Liver (tissue), 9 donors: ENCODE measurements around the gene SLC25A10. TPM values are rescaled to one million over a fixed set of nuclear protein-coding genes. Genes with fewer than 3 reads are reported as not detected.
"Not testable (repeated sequence)": the region's sequence is repeated elsewhere in the genome, so short reads cannot be mapped to it uniquely, and the experiment has no call there.

ENCODE experiments used
- DNase-seq: peaks from one replicate; pipeline ENCODE4 v3.0.0-alpha.2; 2017; ENCODE audit warnings: low spot score
- H3K27ac ChIP-seq, 2 donors: one replicate each; pipeline ENCODE4 v1.7.0; 2013; ENCODE audit warnings: inconsistent platforms in 2 of 2, low read length in 2 of 2, control low read depth in 1 of 2, low read depth in 1 of 2, mild to moderate bottlenecking in 1 of 2
- H3K27me3 ChIP-seq, 4 donors: one replicate each; pipeline versions ENCODE4 v1.6.1 to v1.7.0; 2013; ENCODE audit warnings: low read length in 3 of 4, inconsistent platforms in 1 of 4, mild to moderate bottlenecking in 1 of 4, moderate library complexity in 1 of 4; ENCODE audit not compliant: control insufficient read depth in 4 of 4, insufficient read depth in 4 of 4
- H3K36me3 ChIP-seq, 4 donors: one replicate each; pipeline versions ENCODE4 v1.6.1 to v1.7.0; 2013; ENCODE audit warnings: low read length in 3 of 4, mild to moderate bottlenecking in 3 of 4, low read depth in 1 of 4, moderate library complexity in 1 of 4; ENCODE audit not compliant: control insufficient read depth in 4 of 4, insufficient read depth in 3 of 4
- H3K4me1 ChIP-seq, 4 donors: one replicate each; pipeline versions ENCODE4 v1.6.1 to v1.7.0; 2013; ENCODE audit warnings: low read length in 3 of 4, mild to moderate bottlenecking in 3 of 4, moderate library complexity in 1 of 4; ENCODE audit not compliant: control insufficient read depth in 4 of 4, insufficient read depth in 4 of 4
- H3K4me3 ChIP-seq, 3 donors: one replicate each; pipeline versions ENCODE4 v1.6.1 to v1.7.0; 2013; ENCODE audit warnings: low read length in 3 of 3, control low read depth in 1 of 3, low read depth in 1 of 3, mild to moderate bottlenecking in 1 of 3
- H3K9ac ChIP-seq, 2 donors: one replicate each; pipeline ENCODE4 v1.7.0; 2013; ENCODE audit warnings: low read length in 2 of 2, mild to moderate bottlenecking in 2 of 2, moderate library complexity in 2 of 2, control low read depth in 1 of 2, low read depth in 1 of 2
- H3K9me3 ChIP-seq, 4 donors: one replicate each; pipeline versions ENCODE4 v1.6.1 to v1.7.0; 2013; ENCODE audit warnings: low read length in 3 of 4; ENCODE audit not compliant: control insufficient read depth in 4 of 4
- FOXA2 ChIP-seq: IDR thresholded peaks from 2 replicates; pipeline ENCODE4 v1.6.1; 2016; ENCODE audit warnings: antibody characterized with exemption
- GABPA ChIP-seq, 2 donors: IDR thresholded peaks in 1 of 2; conservative IDR thresholded peaks in 1 of 2; 2 replicates each; pipeline ENCODE4 v1.6.1; 2016; ENCODE audit warnings: antibody characterized with exemption in 2 of 2, mild to moderate bottlenecking in 1 of 2, moderate library complexity in 1 of 2
- HNF4A ChIP-seq, 2 donors: conservative IDR thresholded peaks; 2 replicates each; pipeline ENCODE4 v1.6.1; 2016; ENCODE audit warnings: antibody characterized with exemption in 2 of 2, mild to moderate bottlenecking in 2 of 2
- HNF4G ChIP-seq: IDR thresholded peaks from 2 replicates; pipeline ENCODE4 v1.6.1; 2016; ENCODE audit warnings: antibody characterized with exemption
- JUND ChIP-seq, 2 donors: IDR thresholded peaks; 2 replicates each; pipeline ENCODE4 v1.6.1; 2016; ENCODE audit warnings: antibody characterized with exemption in 2 of 2
- NR2F2 ChIP-seq: IDR thresholded peaks from 2 replicates; pipeline ENCODE4 v1.6.1; 2016; ENCODE audit warnings: antibody characterized with exemption
- RXRA ChIP-seq, 2 donors: IDR thresholded peaks; 2 replicates each; pipeline ENCODE4 v1.6.1; 2017 to 2018; ENCODE audit warnings: antibody characterized with exemption in 2 of 2, mild to moderate bottlenecking in 1 of 2
- SP1 ChIP-seq: IDR thresholded peaks from 2 replicates; pipeline ENCODE4 v1.6.1; 2018; ENCODE audit warnings: antibody characterized with exemption, mild to moderate bottlenecking
- TAF1 ChIP-seq: conservative IDR thresholded peaks from 2 replicates; pipeline ENCODE4 v1.6.1; 2016; ENCODE audit warnings: antibody characterized with exemption, mild to moderate bottlenecking
- WGBS: extraction: QIAGEN DNeasy Blood & Tissue Kit; methylation state at CpG from one replicate; pipeline ENCODE4 v1.1.7; 2013; 5-methylcytosine and 5-hydroxymethylcytosine counted together
- polyA plus RNA-seq, 2 donors: library from polyadenylated mRNA; stranded (reverse) in 1 of 2; unstranded in 1 of 2; fragments of 200-250 nt in 1 of 2; fragments of >200 nt in 1 of 2; fragmentation: Nextera tagmentation in 1 of 2; extraction: Ambion mirVana in 1 of 2; gene quantifications; one replicate each; pipeline versions ENCODE4 v1.2.1 to v1.2.3, GENCODE V29; 2013 to 2015
- total RNA-seq, 2 donors: library from RNA; depleted of rRNA; stranded (reverse); fragments of >200 nt; gene quantifications; one replicate each; pipeline ENCODE4 v1.2.3, GENCODE V29; 2014
- donor health status: healthy.
- donor health status: healthy.
- donor health status: healthy.
- donor health status: healthy.
- donor health status: healthy.

The SLC25A10 gene
- total and polyA plus RNA-seq, 4 donors: 19.8 to 54.6 (median 44.0) TPM

GRCh38 chr17:81737947-81738800 is 26.1 kb downstream of the SLC25A10 start:
- TF ChIP-seq HNF4G (no peak), JUND (IDR thresholded peaks at IDR 0.05) (no peak), SP1 (no peak), GABPA (IDR thresholded peaks at IDR 0.05 in 1 of 2, conservative IDR thresholded peaks at IDR 0.05 in 1 of 2) (no peak), FOXA2 (no peak), HNF4A (conservative IDR thresholded peaks at IDR 0.05) (no peak), TAF1 (no peak)
- Histone ChIP-seq H3K36me3 (no peaks in the 10 kb centered on the region), H3K9ac (no peak overlapping the region), H3K4me3 (no peak overlapping the region), H3K27ac (no peak overlapping the region), H3K4me1 (peaks cover 9 to 29% (median 25%) of the 10 kb centered on the region in 4 donors), H3K27me3 (no peaks in the 10 kb centered on the region), H3K9me3 (no peaks in the 10 kb centered on the region)
- WGBS: 96% methylated on average over 31 of the region's 31 CpGs
- no peak for DNase-seq

DNA sequence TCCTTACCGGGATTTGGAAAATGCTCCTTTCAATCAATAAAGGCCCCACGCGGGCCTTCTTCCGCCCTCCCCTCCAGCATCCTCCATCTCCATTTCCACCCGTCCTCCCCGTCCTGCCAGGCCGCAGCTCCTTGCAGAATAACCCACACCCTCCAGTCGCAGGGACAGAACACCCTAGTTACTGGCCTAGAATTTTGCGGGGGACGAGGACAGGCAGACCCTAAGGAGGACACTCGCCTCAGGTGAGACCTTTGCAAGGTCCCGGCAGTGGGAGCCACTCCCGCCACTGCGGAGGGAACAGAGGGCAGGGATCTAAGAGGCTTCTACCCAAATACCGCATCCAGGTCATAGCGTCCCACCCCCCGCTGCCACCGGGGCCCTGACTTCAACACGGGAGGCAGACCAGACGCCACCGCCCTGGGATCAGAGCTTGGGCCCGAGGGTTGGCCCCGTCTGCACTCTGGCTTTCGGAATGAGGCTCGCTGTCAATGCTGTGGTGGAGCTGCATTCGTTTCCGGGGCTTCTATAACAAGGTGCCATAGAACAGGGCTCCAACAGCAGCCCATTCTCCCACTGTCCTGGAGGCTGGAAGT is 26.8 kb downstream of the SLC25A10 start:
- Histone ChIP-seq H3K9ac (no peak overlapping the region), H3K9me3 (no peaks in the 10 kb centered on the region), H3K36me3 (no peaks in the 10 kb centered on the region), H3K4me3 (no peak overlapping the region), H3K27me3 (no peaks in the 10 kb centered on the region), H3K4me1 (peaks cover 9 to 27% (median 24%) of the 10 kb centered on the region in 4 donors), H3K27ac (no peak overlapping the region)
- no peak for DNase-seq
- TF ChIP-seq JUND (IDR thresholded peaks at IDR 0.05): no peak
- TF ChIP-seq GABPA (IDR thresholded peaks at IDR 0.05 in 1 of 2, conservative IDR thresholded peaks at IDR 0.05 in 1 of 2): no peak
- WGBS: 94% methylated on average over 27 of the region's 27 CpGs

DNA sequence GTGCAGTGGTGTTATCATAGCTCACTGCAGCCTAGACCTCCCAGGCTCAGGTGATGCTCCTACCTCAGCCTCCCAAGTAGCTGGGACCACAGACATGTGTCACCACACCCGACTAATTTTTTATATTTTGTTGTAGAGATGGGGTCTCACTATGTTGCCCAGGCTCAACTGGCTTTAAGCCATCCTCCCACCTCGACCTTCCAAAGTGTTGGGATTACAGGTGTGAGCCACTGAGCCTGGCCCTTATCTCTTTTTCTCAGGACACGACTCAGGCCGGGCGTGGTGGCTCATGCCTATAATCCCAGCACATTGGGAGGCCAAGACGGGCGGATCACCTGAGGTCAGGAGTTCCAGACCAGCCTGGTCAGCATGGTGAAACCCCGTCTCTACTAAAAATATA is 27.5 kb downstream of the SLC25A10 start:
- H3K4me3 ChIP-seq, H3K27ac ChIP-seq, H3K9me3 ChIP-seq, H3K36me3 ChIP-seq, DNase-seq, H3K9ac ChIP-seq, H3K27me3 ChIP-seq: not testable (repeated sequence)
- 91% methylated on average over 8 of the region's 8 CpGs for WGBS
- peaks cover 4 to 20% (median 17%) of the 10 kb centered on the region in 4 donors for H3K4me1 ChIP-seq

GRCh38 chr17:81740395-81740961 is 28.4 kb downstream of the SLC25A10 start:
- Histone ChIP-seq H3K27me3 (no peaks in the 10 kb centered on the region), H3K4me1 (peaks cover 0 to 11% (median 9%) of the 10 kb centered on the region in 4 donors), H3K9me3 (no peaks in the 10 kb centered on the region), H3K27ac (no peak overlapping the region), H3K4me3 (no peak overlapping the region), H3K36me3 (no peaks in the 10 kb centered on the region), H3K9ac (no peak overlapping the region)
- 59% methylated on average over 28 of the region's 28 CpGs for WGBS
- no peak for TF ChIP-seq RXRA (IDR thresholded peaks at IDR 0.05)
- peak; percentile 61 for TF ChIP-seq NR2F2
- DNase-seq: no peak
